Measurements from ENCODE around the gene GAREM1.
"Not testable (repeated sequence)": the region's sequence is repeated elsewhere in the genome, so short reads cannot be mapped to it uniquely, and the experiment has no call there.

Gene GAREM1

DNA sequence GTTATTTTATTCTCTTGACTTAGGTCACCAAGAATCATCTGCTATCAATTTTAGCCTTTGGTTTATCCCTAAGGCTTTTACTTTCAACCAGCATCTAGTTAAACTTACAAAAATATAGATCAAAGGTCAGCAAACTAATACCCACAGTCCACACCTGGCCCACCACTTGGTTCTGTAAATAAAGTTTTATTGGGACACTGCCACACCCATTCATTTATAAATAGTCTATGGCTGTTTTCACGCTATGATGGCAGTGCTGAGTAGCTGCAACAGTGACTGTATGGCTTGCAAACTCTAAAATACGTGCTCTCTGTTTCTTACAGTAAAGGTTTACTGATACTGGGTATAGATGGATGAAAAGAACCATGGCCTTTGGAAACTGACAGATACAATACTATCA lies 173.8 kb downstream of the GAREM1 start:
- no peak overlapping the region for H3K4me3 ChIP-seq (ENCODE audit: low read depth, low read length)
- H3K27me3 ChIP-seq (ENCODE audit: control insufficient read depth, insufficient read depth, low read length), result no peaks in the 10 kb centered on the region
- no peaks in the 10 kb centered on the region for H3K9me3 ChIP-seq (ENCODE audit: control insufficient read depth, insufficient read depth, low read length)
- H3K36me3 ChIP-seq (ENCODE audit: control insufficient read depth, insufficient read depth, low read length), result no peaks in the 10 kb centered on the region
- no peaks in the 10 kb centered on the region for H3K4me1 ChIP-seq (ENCODE audit: control insufficient read depth, insufficient read depth, low read length)
- H3K9ac ChIP-seq (ENCODE audit: low read depth, low read length), result no peak overlapping the region

DNA sequence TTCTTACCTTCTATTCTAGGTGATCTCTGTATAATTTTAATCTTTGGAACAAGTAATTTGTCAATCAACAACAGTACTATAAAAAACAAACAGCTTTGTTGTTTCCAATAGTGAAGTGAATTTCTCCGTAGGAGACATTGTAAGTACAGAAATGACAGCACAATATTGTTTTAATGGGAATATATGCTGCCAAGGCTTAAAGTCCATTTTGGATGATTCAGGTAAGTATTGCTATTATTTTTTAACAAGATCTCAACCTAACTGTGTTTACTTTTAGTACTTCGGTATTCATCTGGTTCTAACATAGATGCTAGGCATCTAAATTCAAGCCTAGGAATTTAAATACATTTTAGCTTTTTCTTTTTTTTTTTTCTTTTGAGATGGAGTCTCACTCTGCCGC lies 175.1 kb downstream of the GAREM1 start:
- Histone ChIP-seq H3K27me3 (ENCODE audit: control insufficient read depth, insufficient read depth, low read length) (no peaks in the 10 kb centered on the region), H3K4me1 (ENCODE audit: control insufficient read depth, insufficient read depth, low read length) (no peaks in the 10 kb centered on the region), H3K4me3 (ENCODE audit: low read depth, low read length) (no peak overlapping the region), H3K9ac (ENCODE audit: low read depth, low read length) (no peak overlapping the region), H3K36me3 (ENCODE audit: control insufficient read depth, insufficient read depth, low read length) (no peaks in the 10 kb centered on the region), H3K9me3 (ENCODE audit: control insufficient read depth, insufficient read depth, low read length) (no peaks in the 10 kb centered on the region)

DNA sequence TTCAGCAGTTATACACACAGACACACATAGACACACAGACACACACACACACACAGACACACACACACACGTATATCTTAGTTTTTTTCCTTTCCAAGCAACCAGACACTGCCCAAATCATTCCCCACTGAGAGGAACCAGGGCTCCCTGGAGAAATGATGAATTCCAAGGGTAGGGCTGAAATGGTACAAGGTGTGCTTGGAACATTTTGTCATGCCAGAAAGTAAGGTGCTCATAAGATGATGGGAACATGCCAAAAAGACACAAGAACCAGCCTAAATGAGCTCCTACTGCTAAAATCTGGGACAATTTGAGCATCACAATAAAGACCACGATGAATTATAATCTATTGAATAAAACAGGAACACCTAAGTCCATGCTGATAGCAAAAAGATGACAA lies 177.6 kb downstream of the GAREM1 start:
- Histone ChIP-seq H3K4me3 (ENCODE audit: low read depth, low read length) (no peak overlapping the region), H3K36me3 (ENCODE audit: control insufficient read depth, insufficient read depth, low read length) (no peaks in the 10 kb centered on the region), H3K27me3 (ENCODE audit: control insufficient read depth, insufficient read depth, low read length) (no peaks in the 10 kb centered on the region), H3K9me3 (ENCODE audit: control insufficient read depth, insufficient read depth, low read length) (no peaks in the 10 kb centered on the region), H3K9ac (ENCODE audit: low read depth, low read length) (no peak overlapping the region), H3K4me1 (ENCODE audit: control insufficient read depth, insufficient read depth, low read length) (no peaks in the 10 kb centered on the region)

DNA sequence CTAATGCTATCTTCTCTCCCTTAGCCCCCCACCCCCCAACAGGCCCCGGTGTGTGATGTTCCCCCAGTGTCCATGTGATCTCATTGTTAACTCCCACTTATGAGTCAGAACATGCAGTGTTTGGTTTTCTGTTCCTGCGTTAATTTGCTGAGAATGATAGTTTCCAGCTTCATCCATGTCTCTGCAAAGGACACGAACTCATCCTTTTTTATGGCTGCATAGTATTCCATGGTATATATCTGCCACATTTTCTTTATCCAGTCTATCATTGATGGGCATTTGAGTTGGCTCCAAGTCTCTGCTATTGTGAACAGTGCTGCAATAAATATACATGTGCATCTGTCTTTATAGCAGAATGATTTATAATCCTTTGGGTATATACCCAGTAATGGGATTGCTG lies 179.1 kb downstream of the GAREM1 start:
- not testable (repeated sequence) for H3K4me1 ChIP-seq (ENCODE audit: control insufficient read depth, insufficient read depth, low read length)

DNA sequence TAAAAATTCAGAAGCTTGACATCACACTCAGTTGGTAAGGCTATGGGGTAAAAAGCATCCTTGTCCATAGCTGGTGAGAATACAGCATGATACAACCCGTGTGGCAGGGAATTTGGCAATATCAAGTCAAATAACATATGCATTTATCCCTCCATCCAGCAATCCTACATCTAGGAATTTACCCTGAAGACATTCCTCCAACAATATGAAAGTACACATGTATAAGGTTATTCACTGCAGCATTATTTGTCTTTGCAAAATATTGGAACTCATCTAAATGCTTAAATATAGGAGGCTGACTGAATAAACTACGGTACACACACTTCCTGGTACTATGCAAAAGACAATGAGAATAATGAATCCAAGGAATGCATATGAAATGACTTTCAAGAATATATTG lies 179.9 kb downstream of the GAREM1 start:
- no peaks in the 10 kb centered on the region for H3K27me3 ChIP-seq (ENCODE audit: control insufficient read depth, insufficient read depth, low read length)
- H3K36me3 ChIP-seq (ENCODE audit: control insufficient read depth, insufficient read depth, low read length), result no peaks in the 10 kb centered on the region
- H3K4me3 ChIP-seq (ENCODE audit: low read depth, low read length), result no peak overlapping the region
- H3K9me3 ChIP-seq (ENCODE audit: control insufficient read depth, insufficient read depth, low read length), result no peaks in the 10 kb centered on the region
- H3K9ac ChIP-seq (ENCODE audit: low read depth, low read length), result no peak overlapping the region
- no peaks in the 10 kb centered on the region for H3K4me1 ChIP-seq (ENCODE audit: control insufficient read depth, insufficient read depth, low read length)

More for the DNA sequence above, 179.1 kb downstream of the GAREM1 start:
- H3K36me3 ChIP-seq (ENCODE audit: control insufficient read depth, insufficient read depth, low read length); H3K27me3 ChIP-seq (ENCODE audit: control insufficient read depth, insufficient read depth, low read length); H3K9me3 ChIP-seq (ENCODE audit: control insufficient read depth, insufficient read depth, low read length); H3K4me3 ChIP-seq (ENCODE audit: low read depth, low read length); H3K9ac ChIP-seq (ENCODE audit: low read depth, low read length): not testable (repeated sequence)

DNA sequence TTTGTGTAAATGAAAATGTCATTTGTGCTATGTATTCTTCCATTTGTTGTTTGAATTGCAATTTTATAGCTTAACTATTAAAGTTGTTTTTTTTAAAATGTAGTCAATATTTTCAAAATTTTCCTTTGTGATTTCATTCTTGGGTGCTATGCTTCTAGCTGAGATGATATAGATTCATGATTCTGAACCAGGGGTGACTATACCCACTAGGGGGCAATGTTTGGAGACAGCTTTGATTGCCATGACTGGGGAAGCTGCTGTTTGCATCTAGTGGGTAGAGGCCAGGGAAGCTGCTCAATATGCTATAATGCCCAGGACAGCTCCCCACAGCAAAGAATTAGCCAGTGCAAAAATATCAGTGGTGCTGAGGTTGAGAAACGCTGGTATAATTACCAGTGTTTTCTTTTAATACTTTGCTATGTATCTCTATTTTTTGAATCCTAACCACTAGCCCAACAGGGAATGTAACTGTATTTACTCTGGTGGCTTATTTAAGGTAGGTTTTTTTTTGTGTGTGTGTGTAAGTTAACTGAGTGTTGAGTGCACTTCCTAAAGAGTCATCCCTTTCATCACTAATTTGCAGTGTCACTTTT lies 181.1 kb downstream of the GAREM1 start:
- Histone ChIP-seq H3K9me3 (ENCODE audit: control insufficient read depth, insufficient read depth, low read length) (no peaks in the 10 kb centered on the region), H3K36me3 (ENCODE audit: control insufficient read depth, insufficient read depth, low read length) (no peaks in the 10 kb centered on the region), H3K27me3 (ENCODE audit: control insufficient read depth, insufficient read depth, low read length) (no peaks in the 10 kb centered on the region), H3K9ac (ENCODE audit: low read depth, low read length) (no peak overlapping the region), H3K4me3 (ENCODE audit: low read depth, low read length) (no peak overlapping the region), H3K4me1 (ENCODE audit: control insufficient read depth, insufficient read depth, low read length) (no peaks in the 10 kb centered on the region)

DNA sequence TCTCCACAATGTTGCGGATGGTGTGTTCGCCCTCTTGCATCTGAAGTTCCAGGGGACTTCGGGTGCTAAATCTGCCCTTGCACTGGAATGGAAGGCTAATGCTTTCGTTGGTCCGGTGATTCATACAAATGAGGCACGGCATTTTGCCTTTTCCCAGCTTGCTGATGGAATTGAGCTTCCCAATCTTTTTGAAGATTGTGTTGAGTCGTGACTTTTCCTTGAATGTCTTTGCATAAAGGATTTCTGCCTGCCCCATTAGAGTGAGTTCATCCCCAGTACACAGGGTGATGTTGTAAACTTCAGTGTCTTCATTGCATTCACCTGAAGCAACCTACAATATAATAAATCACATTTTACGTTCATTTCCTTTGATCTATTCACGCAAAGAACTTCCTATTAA lies 182.8 kb downstream of the GAREM1 start:
- no peaks in the 10 kb centered on the region for H3K9me3 ChIP-seq (ENCODE audit: control insufficient read depth, insufficient read depth, low read length)
- no peak overlapping the region for H3K4me3 ChIP-seq (ENCODE audit: low read depth, low read length)
- no peaks in the 10 kb centered on the region for H3K4me1 ChIP-seq (ENCODE audit: control insufficient read depth, insufficient read depth, low read length)
- H3K36me3 ChIP-seq (ENCODE audit: control insufficient read depth, insufficient read depth, low read length), result no peaks in the 10 kb centered on the region
- H3K27me3 ChIP-seq (ENCODE audit: control insufficient read depth, insufficient read depth, low read length), result no peaks in the 10 kb centered on the region
- H3K9ac ChIP-seq (ENCODE audit: low read depth, low read length), result no peak overlapping the region

DNA sequence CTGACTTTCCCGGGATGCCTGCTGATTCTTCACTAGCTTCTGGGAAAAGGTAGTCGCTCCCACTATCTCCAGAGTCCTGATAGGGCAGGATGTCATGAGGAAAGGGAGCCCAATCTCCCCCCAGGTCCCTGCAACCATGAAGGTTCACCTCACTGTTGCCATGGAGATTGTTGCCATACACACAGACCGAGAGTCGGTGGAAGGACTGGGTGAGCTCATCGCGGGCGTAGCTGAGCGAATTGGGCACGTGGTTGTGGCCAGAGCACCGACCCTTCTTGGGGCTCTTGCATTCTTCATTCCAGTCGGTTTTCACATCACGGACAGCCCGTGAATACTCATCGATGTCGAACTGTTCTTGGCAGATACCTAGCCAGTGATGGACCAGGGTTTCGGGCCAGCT lies 183.4 kb downstream of the GAREM1 start:
- Histone ChIP-seq H3K9ac (ENCODE audit: low read depth, low read length) (no peak overlapping the region), H3K27me3 (ENCODE audit: control insufficient read depth, insufficient read depth, low read length) (no peaks in the 10 kb centered on the region), H3K9me3 (ENCODE audit: control insufficient read depth, insufficient read depth, low read length) (no peaks in the 10 kb centered on the region), H3K36me3 (ENCODE audit: control insufficient read depth, insufficient read depth, low read length) (no peaks in the 10 kb centered on the region), H3K4me3 (ENCODE audit: low read depth, low read length) (no peak overlapping the region), H3K4me1 (ENCODE audit: control insufficient read depth, insufficient read depth, low read length) (no peaks in the 10 kb centered on the region)

DNA sequence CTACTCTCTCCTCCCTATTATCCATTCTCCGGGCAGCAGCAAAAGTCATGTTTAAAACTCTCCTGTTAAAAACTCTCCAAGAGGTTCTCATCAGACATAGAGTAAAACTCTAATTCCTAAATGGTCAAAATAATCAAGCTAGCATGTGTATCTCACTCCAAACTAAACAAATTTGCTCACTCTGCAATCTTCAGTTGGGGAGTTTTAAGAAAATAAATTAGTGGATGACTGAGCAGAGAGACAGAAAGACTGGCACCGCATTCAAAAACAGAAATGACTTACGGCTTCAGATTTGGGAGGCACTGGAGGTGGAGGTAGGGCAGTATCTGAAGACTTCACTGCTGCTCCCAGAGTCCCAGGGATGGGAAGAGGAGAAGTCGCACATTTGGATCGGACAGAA lies 183.9 kb downstream of the GAREM1 start:
- Histone ChIP-seq H3K27me3 (ENCODE audit: control insufficient read depth, insufficient read depth, low read length) (no peaks in the 10 kb centered on the region), H3K4me1 (ENCODE audit: control insufficient read depth, insufficient read depth, low read length) (no peaks in the 10 kb centered on the region), H3K4me3 (ENCODE audit: low read depth, low read length) (no peak overlapping the region), H3K9me3 (ENCODE audit: control insufficient read depth, insufficient read depth, low read length) (no peaks in the 10 kb centered on the region), H3K9ac (ENCODE audit: low read depth, low read length) (no peak overlapping the region), H3K36me3 (ENCODE audit: control insufficient read depth, insufficient read depth, low read length) (no peaks in the 10 kb centered on the region)

DNA sequence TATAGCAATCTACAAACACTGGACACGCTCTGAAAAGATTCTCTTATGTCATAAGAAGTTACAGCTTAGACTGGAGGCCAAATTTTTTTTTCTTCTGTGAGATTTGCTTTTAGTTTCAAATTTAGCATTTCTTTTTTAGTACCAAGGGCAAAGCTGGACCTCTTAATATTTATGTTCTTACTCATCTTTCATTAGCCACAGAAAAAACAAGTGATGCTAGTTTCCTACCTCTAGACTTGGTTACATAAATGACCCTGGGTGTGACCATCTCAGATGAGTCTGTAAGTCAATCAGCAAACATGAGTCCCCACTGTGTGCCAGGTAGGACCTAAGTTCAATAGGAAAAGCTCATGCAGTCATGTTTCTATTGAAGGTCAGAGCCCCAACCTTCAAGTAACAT lies 186.4 kb downstream of the GAREM1 start:
- Histone ChIP-seq H3K36me3 (ENCODE audit: control insufficient read depth, insufficient read depth, low read length) (no peaks in the 10 kb centered on the region), H3K4me1 (ENCODE audit: control insufficient read depth, insufficient read depth, low read length) (no peaks in the 10 kb centered on the region), H3K27me3 (ENCODE audit: control insufficient read depth, insufficient read depth, low read length) (no peaks in the 10 kb centered on the region), H3K9me3 (ENCODE audit: control insufficient read depth, insufficient read depth, low read length) (no peaks in the 10 kb centered on the region), H3K9ac (ENCODE audit: low read depth, low read length) (no peak overlapping the region), H3K4me3 (ENCODE audit: low read depth, low read length) (no peak overlapping the region)

DNA sequence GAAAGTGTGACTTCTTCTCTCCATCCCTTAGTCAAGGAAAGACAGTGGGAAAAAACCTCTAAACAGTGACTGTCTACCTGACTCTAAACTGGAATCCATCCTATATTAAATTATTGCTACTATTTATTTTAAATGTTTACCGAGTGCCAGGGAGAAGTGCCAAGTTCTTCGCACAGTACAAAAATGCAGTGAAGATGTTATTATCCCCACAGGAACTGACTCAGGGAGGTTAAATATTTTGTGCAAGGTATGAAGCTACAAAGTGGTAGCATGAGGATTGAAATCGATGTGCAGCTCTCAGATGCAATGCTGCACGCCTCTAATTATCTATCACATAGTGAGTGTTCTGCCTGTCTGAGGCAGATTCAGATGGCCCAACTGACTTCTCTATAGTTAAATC lies 189.8 kb downstream of the GAREM1 start:
- H3K36me3 ChIP-seq (ENCODE audit: control insufficient read depth, insufficient read depth, low read length), result no peaks in the 10 kb centered on the region

DNA sequence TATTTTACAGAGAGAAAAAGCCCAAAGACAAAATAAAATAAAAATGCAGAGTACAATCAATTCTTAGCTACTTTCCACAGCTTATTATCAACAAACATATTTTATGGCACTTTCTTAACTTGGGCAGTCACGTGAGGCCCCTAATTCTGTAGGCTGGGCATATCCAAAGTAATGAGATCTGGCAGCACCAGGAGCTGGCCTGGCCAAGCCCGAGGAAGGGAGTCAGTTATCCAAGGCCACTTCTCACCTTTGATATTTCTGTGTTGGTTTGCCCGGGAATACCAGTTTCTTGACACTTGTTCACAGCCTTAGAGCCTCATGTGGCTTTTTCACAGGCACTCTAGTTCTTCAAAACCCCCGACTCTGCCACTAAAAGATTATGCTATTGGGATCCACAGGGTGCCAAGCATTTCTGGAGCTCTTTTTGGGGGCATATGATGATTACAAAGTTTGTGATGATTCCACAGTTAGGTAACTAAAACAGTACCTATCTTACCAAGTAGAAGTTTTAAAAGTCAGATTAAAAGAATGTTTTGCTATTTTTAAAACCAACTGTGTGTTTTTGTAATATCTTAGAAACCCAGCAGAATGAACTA lies 190.4 kb downstream of the GAREM1 start:
- Histone ChIP-seq H3K4me1 (ENCODE audit: control insufficient read depth, insufficient read depth, low read length) (no peaks in the 10 kb centered on the region), H3K36me3 (ENCODE audit: control insufficient read depth, insufficient read depth, low read length) (no peaks in the 10 kb centered on the region), H3K4me3 (ENCODE audit: low read depth, low read length) (no peak overlapping the region), H3K9me3 (ENCODE audit: control insufficient read depth, insufficient read depth, low read length) (no peaks in the 10 kb centered on the region), H3K27me3 (ENCODE audit: control insufficient read depth, insufficient read depth, low read length) (no peaks in the 10 kb centered on the region), H3K9ac (ENCODE audit: low read depth, low read length) (no peak overlapping the region)

More for the DNA sequence above, 189.8 kb downstream of the GAREM1 start:
- no peak overlapping the region for H3K4me3 ChIP-seq (ENCODE audit: low read depth, low read length)
- no peaks in the 10 kb centered on the region for H3K27me3 ChIP-seq (ENCODE audit: control insufficient read depth, insufficient read depth, low read length)
- no peak overlapping the region for H3K9ac ChIP-seq (ENCODE audit: low read depth, low read length)
- H3K9me3 ChIP-seq (ENCODE audit: control insufficient read depth, insufficient read depth, low read length), result no peaks in the 10 kb centered on the region
- no peaks in the 10 kb centered on the region for H3K4me1 ChIP-seq (ENCODE audit: control insufficient read depth, insufficient read depth, low read length)
